Pancreas (tissue), 10 donors: ENCODE results near the gene SNUPN. TPM values are rescaled to one million over a fixed set of nuclear protein-coding genes. Genes with fewer than 3 reads are reported as not detected.

Experiments used
- ATAC-seq, 4 donors: fragments of 200-7000 bp; cut with Tn5 transposase; one replicate each; pipeline versions ENCODE4 v1.8.0 to v1.9.1; 2020; ENCODE audit warnings: mild to moderate bottlenecking in 4 of 4, moderate library complexity in 4 of 4
- DNase-seq, 6 donors: peaks; one replicate each; pipeline ENCODE4 v3.0.0-alpha.2; 2020
- FAIRE-seq: peaks from 2 replicates; lab custom pipeline; 2012; peaks lifted over from hg19 to GRCh38; lab: Jason Lieb, UNC
- H3K27ac ChIP-seq, 4 donors: fragments of 200-600 bp; sonication (generic); 1 replicate in 3 of 4; 2 replicates in 1 of 4; pipeline versions ENCODE4 v1.5.0 to v1.8.0; 2020
- H3K27me3 ChIP-seq, 4 donors: fragments of 200-600 bp; one replicate each; pipeline ENCODE4 v1.8.0; 2021
- H3K36me3 ChIP-seq, 3 donors: fragments of 200-600 bp; sonication (generic) in 1 of 3; one replicate each; pipeline versions ENCODE4 v1.5.0 to v1.8.0; 2020 to 2021
- H3K4me1 ChIP-seq, 3 donors: fragments of 200-600 bp; one replicate each; pipeline ENCODE4 v1.8.0; 2021
- H3K4me3 ChIP-seq, 4 donors: fragments of 200-600 bp; sonication (generic) in 2 of 4; one replicate each; pipeline versions ENCODE4 v1.5.0 to v1.8.0; 2020 to 2021
- H3K9me3 ChIP-seq, 4 donors: fragments of 200-600 bp; one replicate each; pipeline ENCODE4 v1.8.0; 2021
- CTCF ChIP-seq, 4 donors: fragments of 200-600 bp; sonication (generic) in 3 of 4; IDR thresholded peaks; one replicate each; pipeline versions ENCODE4 v1.5.0 to v1.8.0; 2021; ENCODE audit warnings: antibody characterized with exemption in 4 of 4
- WGBS, 2 donors: extraction: QIAGEN DNeasy Blood & Tissue Kit; methylation state at CpG; one replicate each; pipeline ENCODE4 v1.1.7; 2013; 5-methylcytosine and 5-hydroxymethylcytosine counted together
- intact Hi-C, 3 donors: fragments of 100-400 bp; cut with DNase I; formaldehyde crosslinking; loops; one replicate each; pipeline versions ENCODE4 v1.11.1 to v1.14.2; 2022
- polyA plus RNA-seq, 2 donors: library from polyadenylated mRNA; stranded (reverse); fragments of 200-250 nt; gene quantifications; one replicate each; pipeline ENCODE4 v1.2.3, GENCODE V29; 2013
- total RNA-seq, 6 donors: library from RNA; stranded (reverse); fragmentation: NEBNext Ultra II Directional in 4 of 6; extraction: Animal tissue kit (Norgen Biotek cat#: 25700) in 4 of 6; gene quantifications; one replicate each; pipeline versions ENCODE4 v1.2.1 to v1.2.4, GENCODE V29; 2021 to 2023
- donor health status: healthy with polysubstance abuse.
- donor health status: DM: no; HTN: no; CAD: no; lungs with moderate emphysema.
- donor health status: DM: no; HTN: no; CAD: no.
- donor health status: control.
- donor health status: control.
- donor health status: Bipolar disorder and iron deficiency.
- donor health status: DM: yes; HTN: yes; CAD: no.
- donor health status: DM: no; HTN: no; CAD: no.
- donor health status: DM: no; HTN: no; CAD: no.
- donor health status: DM: yes; HTN: yes; CAD: no.

SNUPN gene
- total and polyA plus RNA-seq, 8 donors, result 5.1 to 13.1 (median 7.9) TPM

- H3K27me3 ChIP-seq, result no peaks in the 10 kb centered on the region
- intact Hi-C loops, result no loop called here
- no peak overlapping the region for H3K27ac ChIP-seq
- no peaks in the 10 kb centered on the region for H3K9me3 ChIP-seq
- H3K4me3 ChIP-seq, result no peak overlapping the region
- DNase-seq (no peak), FAIRE-seq (no peak), ATAC-seq (no peak)
- no peak for TF ChIP-seq CTCF (IDR thresholded peaks at IDR 0.05)
- WGBS, 2 donors, result 75 to 81% methylated on average over 17 of the region's 17 CpGs
- H3K4me1 ChIP-seq, result peaks cover 8 to 28% (median 16%) of the 10 kb centered on the region in 3 donors
- H3K36me3 ChIP-seq, result peaks cover 0 to 17% (median 8%) of the 10 kb centered on the region in 3 donors
These were observed 34.6 kb upstream of the SNUPN start for GRCh38 chr15:75659928-75660645.

GRCh38 chr15:75659141-75659771 lies 33.7 kb upstream of the SNUPN start:
- H3K27ac ChIP-seq, result no peak overlapping the region
- H3K4me3 ChIP-seq, result no peak overlapping the region
- TF ChIP-seq CTCF (IDR thresholded peaks at IDR 0.05), result no peak
- WGBS, 2 donors, result 72 to 74% methylated on average over 9 of the region's 9 CpGs
- no peak for FAIRE-seq
- intact Hi-C loops, result no loop called here
- DNase-seq, result no peak
- H3K36me3 ChIP-seq, result peaks cover 0 to 17% (median 8%) of the 10 kb centered on the region in 3 donors
- peak in 1 of 4 donors; percentile 5 for ATAC-seq
- H3K4me1 ChIP-seq, result peaks cover 8 to 36% (median 16%) of the 10 kb centered on the region in 3 donors
- H3K27me3 ChIP-seq, result no peaks in the 10 kb centered on the region
- H3K9me3 ChIP-seq, result no peaks in the 10 kb centered on the region

GRCh38 chr15:75656813-75657212 lies 31.3 kb upstream of the SNUPN start:
- FAIRE-seq (no peak), ATAC-seq (no peak), DNase-seq (peak in 1 of 6 donors; percentile 55)
- Histone ChIP-seq H3K4me1 (peaks cover 12 to 41% (median 12%) of the 10 kb centered on the region in 3 donors), H3K36me3 (peaks cover 0 to 17% (median 8%) of the 10 kb centered on the region in 3 donors), H3K27me3 (no peaks in the 10 kb centered on the region), H3K4me3 (no peak overlapping the region), H3K27ac (no peak overlapping the region), H3K9me3 (no peaks in the 10 kb centered on the region)
- intact Hi-C loops, result no loop called here
- no peak for TF ChIP-seq CTCF (IDR thresholded peaks at IDR 0.05)
- 90 to 95% methylated on average over 22 of the region's 22 CpGs for WGBS, 2 donors

GRCh38 chr15:75656331-75656730 lies 30.8 kb upstream of the SNUPN start:
- no peak for ATAC-seq
- no peak for TF ChIP-seq CTCF (IDR thresholded peaks at IDR 0.05)
- H3K9me3 ChIP-seq, result no peaks in the 10 kb centered on the region
- H3K36me3 ChIP-seq, result peaks cover 0 to 17% (median 8%) of the 10 kb centered on the region in 3 donors
- H3K27me3 ChIP-seq, result no peaks in the 10 kb centered on the region
- peaks cover 12 to 46% (median 12%) of the 10 kb centered on the region in 3 donors for H3K4me1 ChIP-seq
- H3K4me3 ChIP-seq, result no peak overlapping the region
- intact Hi-C loops, result no loop called here
- no peak for DNase-seq
- FAIRE-seq, result no peak
- 88 to 89% methylated on average over 5 of the region's 5 CpGs for WGBS, 2 donors
- H3K27ac ChIP-seq, result no peak overlapping the region
